ENCODE measurements around the gene PLPPR1.

Gene PLPPR1

GRCh38 chr9:101333490-101333889, 305.0 kb downstream of the PLPPR1 start:
- DNase-seq (ENCODE audit: extremely low spot score): no peak
- no peak for TF ChIP-seq CTCF (IDR thresholded peaks at IDR 0.05; ENCODE audit: control extremely low read depth, extremely low read depth, low read depth, missing control alignments)
- ChIA-PET CTCF (no interaction called here), POLR2A (no interaction called here)

- TF ChIP-seq CTCF (IDR thresholded peaks at IDR 0.05; ENCODE audit: control extremely low read depth, extremely low read depth, low read depth, missing control alignments): no peak
- POLR2A ChIA-PET: no interaction called here
- CTCF ChIA-PET: interaction anchor here (1.3 kb wide), 2 partner anchors 17 to 18 kb away, joined by 3 to 4 read pairs; no protein-coding TSS in a partner anchor
- DNase-seq (ENCODE audit: extremely low spot score): no peak
Observed at GRCh38 chr9:101333926-101334702, 305.6 kb downstream of the PLPPR1 start.

GRCh38 chr9:101336091-101336490, 307.6 kb downstream of the PLPPR1 start:
- ChIA-PET CTCF (interaction anchor here (1.1 to 1.9 kb wide), 3 partner anchors 14 to 24 kb away, joined by 3 to 6 read pairs (median 3); no protein-coding TSS in a partner anchor), POLR2A (no interaction called here)
- no peak for DNase-seq (ENCODE audit: extremely low spot score)
- TF ChIP-seq CTCF (IDR thresholded peaks at IDR 0.05; ENCODE audit: control extremely low read depth, extremely low read depth, low read depth, missing control alignments): no peak

GRCh38 chr9:101337237-101337636, 308.7 kb downstream of the PLPPR1 start:
- DNase-seq (ENCODE audit: extremely low spot score): no peak
- TF ChIP-seq CTCF (IDR thresholded peaks at IDR 0.05; ENCODE audit: control extremely low read depth, extremely low read depth, low read depth, missing control alignments): no peak
- ChIA-PET CTCF (interaction anchor here (1.9 kb wide), 1 partner anchor 25 kb away, joined by 6 read pairs; no protein-coding TSS in a partner anchor), POLR2A (no interaction called here)

- no peak for DNase-seq (ENCODE audit: extremely low spot score)
- POLR2A ChIA-PET: no interaction called here
- CTCF ChIA-PET: interaction anchor here (1.0 kb wide), 1 partner anchor 18 kb away, joined by 3 read pairs; no protein-coding TSS in a partner anchor
- TF ChIP-seq CTCF (IDR thresholded peaks at IDR 0.05; ENCODE audit: control extremely low read depth, extremely low read depth, low read depth, missing control alignments): no peak
Observed at GRCh38 chr9:101341958-101342357, 313.4 kb downstream of the PLPPR1 start.

- CTCF ChIA-PET: no interaction called here
- TF ChIP-seq CTCF (IDR thresholded peaks at IDR 0.05; ENCODE audit: control extremely low read depth, extremely low read depth, low read depth, missing control alignments): no peak
- POLR2A ChIA-PET: no interaction called here
Observed at GRCh38 chr9:101342595-101342994, 314.1 kb downstream of the PLPPR1 start.

More at GRCh38 chr9:101342595-101342994, 314.1 kb downstream of the PLPPR1 start:
- DNase-seq (ENCODE audit: extremely low spot score): no peak

Data from GM10248 (cell line).